Stimulated activated memory B cell treated with anti-CD40 and anti-IgM and Interleukin-4, amounts not matched to agents 10 μg/mL and 1 μg/mL and 100 μg/mL, for 72 hours (primary cell): Measurements from ENCODE around the gene MYO16.

Experiments used
- ATAC-seq: fragments of 150-1000 bp; cut with Tn5 transposase; 2 replicates; pipeline ENCODE4 v1.10.0; 2021
- H3K27ac Mint-ChIP-seq: one replicate; pipeline ENCODE4 v1.8.0; 2022; ENCODE audit warnings: mild to moderate bottlenecking, mixed read lengths
- H3K27me3 Mint-ChIP-seq: one replicate; pipeline ENCODE4 v1.8.0; 2022; ENCODE audit warnings: mixed read lengths
- H3K36me3 Mint-ChIP-seq: one replicate; pipeline ENCODE4 v1.8.0; 2022; ENCODE audit warnings: mixed read lengths
- H3K4me1 Mint-ChIP-seq: one replicate; pipeline ENCODE4 v1.8.0; 2022; ENCODE audit warnings: mixed read lengths
- H3K4me3 Mint-ChIP-seq: one replicate; pipeline ENCODE4 v1.8.0; 2022; ENCODE audit warnings: mild to moderate bottlenecking, moderate library complexity, mixed read lengths
- H3K9me3 Mint-ChIP-seq: one replicate; pipeline ENCODE4 v1.8.0; 2022; ENCODE audit warnings: mixed read lengths

Gene MYO16

DNA sequence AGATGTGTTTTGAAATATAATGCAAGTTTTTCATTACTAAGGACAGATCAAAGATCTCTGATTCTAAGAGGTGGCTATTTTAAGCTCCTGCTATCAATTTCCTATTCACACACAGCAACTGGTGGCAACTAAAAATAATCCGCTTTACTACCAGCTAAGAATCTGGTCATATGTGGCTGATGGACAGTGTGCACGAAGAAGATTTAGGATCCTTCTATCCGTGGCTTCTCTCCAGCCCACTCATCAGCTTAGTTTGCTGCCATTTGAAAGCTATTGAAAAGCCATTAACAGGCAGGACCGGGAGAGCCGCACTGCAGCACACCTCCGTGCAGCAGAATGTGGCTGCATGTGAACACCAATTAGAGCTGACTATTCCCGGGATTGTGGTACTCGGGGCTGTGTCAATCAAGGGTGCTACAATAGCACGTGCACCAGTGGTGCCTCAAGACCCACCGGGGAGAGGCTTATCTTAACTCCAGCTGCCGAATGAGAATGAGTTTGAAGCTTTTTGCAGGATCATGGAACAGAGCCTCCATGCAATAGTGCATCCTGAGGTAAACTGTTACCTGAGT is at the start of gene MYO16:
TSS of gene MYO16 (plus strand) at position 431 of the 572 bp plus-strand sequence. CDS start 234 bp downstream, outside the sequence.
- ATAC-seq, result no peak
- H3K27ac Mint-ChIP-seq, result no peak within 1 kb of the TSS
- H3K27me3 Mint-ChIP-seq, result no peaks in the 10 kb centered on the region
- no peaks in the 10 kb centered on the region for H3K36me3 Mint-ChIP-seq
- no peak within 1 kb of the TSS for H3K4me3 Mint-ChIP-seq
- no peaks in the 10 kb centered on the region for H3K4me1 Mint-ChIP-seq
- H3K9me3 Mint-ChIP-seq, result peaks cover 1% of the 10 kb centered on the region

DNA sequence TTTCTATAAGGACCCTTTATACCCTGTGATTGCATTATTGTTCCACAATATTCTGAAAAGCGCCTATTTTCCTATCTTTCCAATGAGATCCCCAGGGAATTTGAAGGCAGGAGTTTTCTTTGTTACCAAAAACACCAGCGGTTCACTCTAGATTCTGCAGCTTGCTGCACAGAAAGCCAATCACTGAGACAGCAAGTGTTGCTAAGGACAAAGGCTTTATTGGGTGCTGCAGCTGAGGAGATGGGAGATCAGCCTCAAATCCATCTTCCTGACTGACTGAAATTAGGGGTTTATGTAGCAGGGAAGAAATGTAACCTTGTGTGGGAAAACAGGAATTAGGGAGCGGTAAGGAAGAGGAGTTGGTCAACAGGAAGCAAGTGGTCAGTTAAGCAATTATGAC is 42.6 kb upstream of the MYO16 start:
- Mint-ChIP-seq H3K4me3 (no peak overlapping the region), H3K9me3 (peaks cover 6% of the 10 kb centered on the region), H3K36me3 (no peaks in the 10 kb centered on the region), H3K27me3 (no peaks in the 10 kb centered on the region), H3K27ac (no peak overlapping the region), H3K4me1 (no peaks in the 10 kb centered on the region)
- no peak for ATAC-seq

DNA sequence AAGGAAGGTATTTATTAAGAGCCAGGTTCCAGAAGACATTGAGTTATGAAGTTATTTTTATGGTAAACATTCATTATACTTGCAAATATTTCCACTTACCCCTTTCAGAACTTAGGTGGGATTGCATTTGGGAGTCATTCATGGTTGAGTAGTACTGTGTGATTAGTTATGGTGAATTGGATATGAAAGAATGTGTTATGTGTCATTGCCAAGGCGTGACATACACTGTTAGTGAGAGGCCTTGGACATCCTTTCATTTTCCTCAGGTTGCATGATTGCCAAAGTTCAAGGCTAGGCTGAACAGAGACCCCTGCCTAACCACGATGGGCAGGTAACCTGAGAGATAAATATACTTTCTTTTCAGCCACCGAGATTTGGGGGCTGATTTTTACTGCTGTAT is 40.9 kb upstream of the MYO16 start:
- H3K4me3 Mint-ChIP-seq, result no peak overlapping the region
- ATAC-seq, result no peak
- H3K36me3 Mint-ChIP-seq, result no peaks in the 10 kb centered on the region
- H3K4me1 Mint-ChIP-seq, result no peaks in the 10 kb centered on the region
- H3K9me3 Mint-ChIP-seq, result peaks cover 6% of the 10 kb centered on the region
- no peak overlapping the region for H3K27ac Mint-ChIP-seq
- no peaks in the 10 kb centered on the region for H3K27me3 Mint-ChIP-seq

DNA sequence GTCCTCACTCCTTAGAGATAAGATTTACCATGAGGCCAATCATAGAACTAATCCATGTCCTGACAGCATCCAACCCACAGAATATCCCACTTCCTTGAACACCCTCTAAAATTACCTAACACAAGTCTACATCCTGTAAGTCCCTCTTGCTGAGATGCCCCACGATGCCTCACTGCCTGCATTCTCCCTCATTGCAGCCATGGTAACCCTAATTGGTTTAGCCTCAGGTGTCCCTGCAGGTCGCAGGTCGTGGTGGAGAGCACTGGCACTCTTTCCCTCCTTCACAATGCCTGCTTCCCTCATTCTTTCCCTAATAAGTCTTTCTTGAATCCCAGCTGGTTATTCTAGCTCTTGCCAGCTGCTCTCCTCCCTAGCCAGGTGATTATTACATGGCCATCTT is 35.3 kb upstream of the MYO16 start:
- no peaks in the 10 kb centered on the region for H3K27me3 Mint-ChIP-seq
- H3K4me1 Mint-ChIP-seq, result no peaks in the 10 kb centered on the region
- no peaks in the 10 kb centered on the region for H3K36me3 Mint-ChIP-seq
- H3K4me3 Mint-ChIP-seq, result no peak overlapping the region
- no peak overlapping the region for H3K27ac Mint-ChIP-seq
- no peaks in the 10 kb centered on the region for H3K9me3 Mint-ChIP-seq
- peak; percentile 9 for ATAC-seq

DNA sequence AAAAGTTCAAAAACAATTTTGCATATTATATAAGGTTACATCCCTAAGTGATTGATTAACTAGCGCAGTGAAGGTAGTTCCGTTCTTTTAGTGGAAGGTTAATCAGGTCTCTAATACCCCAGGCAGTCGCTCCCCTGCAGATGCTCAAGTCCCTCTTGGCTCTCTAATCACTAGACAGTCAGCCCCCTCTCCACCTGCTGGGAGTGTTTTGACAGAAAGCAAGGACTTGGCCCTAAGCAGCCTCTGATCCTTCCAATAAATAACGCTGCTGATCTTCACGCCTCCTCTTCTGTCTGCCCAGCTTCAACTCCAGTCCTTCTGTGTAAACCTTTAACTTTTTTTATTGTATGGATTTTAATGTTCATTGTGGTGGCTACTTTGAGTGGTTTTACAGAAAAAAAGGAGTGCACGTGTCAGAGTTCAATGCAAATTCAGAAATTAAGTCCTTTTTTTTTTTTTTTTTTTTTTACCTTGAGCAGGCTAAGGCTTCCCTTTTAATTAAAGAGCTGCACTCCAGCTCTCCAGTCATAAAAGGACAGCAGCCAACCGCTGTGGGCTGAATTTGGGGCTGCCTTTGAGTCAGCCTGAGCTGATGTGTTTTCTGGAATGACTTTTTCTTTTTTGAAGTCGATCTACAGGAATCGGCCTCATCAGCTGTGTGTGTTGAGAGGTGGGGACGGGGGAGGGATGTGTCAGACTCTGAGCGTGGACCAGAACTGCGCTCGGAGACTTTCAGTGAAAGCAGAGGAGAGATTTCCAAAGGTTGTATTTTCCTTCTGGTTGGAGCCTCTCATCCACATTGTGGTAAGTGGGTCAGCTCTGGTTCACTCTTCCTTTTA is 33.8 kb upstream of the MYO16 start:
- H3K4me3 Mint-ChIP-seq, result no peak overlapping the region
- ATAC-seq, result no peak
- no peaks in the 10 kb centered on the region for H3K4me1 Mint-ChIP-seq
- no peak overlapping the region for H3K27ac Mint-ChIP-seq
- no peaks in the 10 kb centered on the region for H3K27me3 Mint-ChIP-seq
- peaks cover 3% of the 10 kb centered on the region for H3K9me3 Mint-ChIP-seq
- no peaks in the 10 kb centered on the region for H3K36me3 Mint-ChIP-seq

DNA sequence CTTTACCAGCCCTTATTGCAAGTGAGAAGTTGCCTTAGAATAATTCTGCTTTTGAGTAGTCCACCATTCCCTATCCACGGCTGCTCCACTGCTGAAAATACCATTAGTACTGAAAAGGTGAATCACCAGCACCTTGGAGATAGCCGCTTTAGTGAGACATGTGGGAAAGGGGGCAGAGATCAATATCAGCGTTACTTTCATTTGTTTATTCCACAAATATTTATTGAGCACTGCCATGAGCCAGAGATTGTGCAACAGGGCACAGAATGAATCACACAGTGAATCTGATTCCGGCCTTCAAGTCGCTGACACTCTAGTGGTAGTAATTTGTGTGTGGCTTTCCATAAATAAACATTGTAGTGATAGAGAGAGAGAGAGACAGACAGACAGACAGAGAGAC is 31.5 kb upstream of the MYO16 start:
- no peak overlapping the region for H3K4me3 Mint-ChIP-seq
- H3K9me3 Mint-ChIP-seq, result peaks cover 3% of the 10 kb centered on the region
- H3K27ac Mint-ChIP-seq, result no peak overlapping the region
- H3K36me3 Mint-ChIP-seq, result no peaks in the 10 kb centered on the region
- no peaks in the 10 kb centered on the region for H3K27me3 Mint-ChIP-seq
- ATAC-seq, result no peak
- no peaks in the 10 kb centered on the region for H3K4me1 Mint-ChIP-seq

DNA sequence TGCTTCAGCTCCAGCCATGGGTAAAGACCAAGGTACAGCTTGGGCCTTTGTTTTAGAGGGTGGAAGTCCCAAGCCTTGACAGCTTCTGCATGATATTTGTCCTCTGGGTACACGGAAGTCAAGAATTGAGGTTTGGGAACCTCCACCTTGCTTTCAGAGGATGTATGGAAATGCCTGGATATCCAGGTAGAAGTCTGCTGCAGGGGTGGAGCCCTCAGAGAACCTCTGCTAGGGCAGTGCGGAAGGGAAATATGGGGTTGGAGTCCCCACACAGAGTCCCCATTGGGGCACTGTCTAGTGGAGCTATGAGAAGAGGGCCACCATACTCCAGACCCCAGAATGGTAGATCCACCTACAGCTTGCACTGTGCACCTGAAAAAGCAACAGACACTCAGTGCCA is 23.0 kb upstream of the MYO16 start:
- no peak overlapping the region for H3K4me3 Mint-ChIP-seq
- no peak overlapping the region for H3K27ac Mint-ChIP-seq
- no peaks in the 10 kb centered on the region for H3K36me3 Mint-ChIP-seq
- peaks cover 14% of the 10 kb centered on the region for H3K9me3 Mint-ChIP-seq
- H3K27me3 Mint-ChIP-seq, result no peaks in the 10 kb centered on the region
- H3K4me1 Mint-ChIP-seq, result no peaks in the 10 kb centered on the region
- no peak for ATAC-seq

DNA sequence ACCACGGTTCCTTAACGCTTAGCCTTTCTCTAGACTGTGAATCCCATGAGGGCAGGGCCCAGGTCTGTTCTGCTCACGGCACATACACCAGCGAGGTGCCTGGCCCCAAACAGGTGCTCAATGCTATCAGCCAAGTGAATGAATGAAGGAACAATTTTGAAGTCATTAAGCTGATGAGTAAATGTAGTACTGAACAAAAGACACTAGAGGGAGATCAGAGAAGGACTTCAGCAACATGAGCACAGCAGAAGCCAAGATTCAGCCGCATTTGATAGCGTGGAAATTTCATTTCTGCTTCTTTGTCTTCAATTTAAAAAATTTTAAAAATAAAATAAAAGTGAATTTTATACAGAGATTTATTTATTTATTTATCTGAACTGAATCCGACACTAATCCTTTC is 20.1 kb upstream of the MYO16 start:
- Mint-ChIP-seq H3K36me3 (no peaks in the 10 kb centered on the region), H3K4me3 (no peak overlapping the region), H3K27me3 (no peaks in the 10 kb centered on the region), H3K27ac (no peak overlapping the region), H3K9me3 (peaks cover 14% of the 10 kb centered on the region), H3K4me1 (no peaks in the 10 kb centered on the region)
- no peak for ATAC-seq

DNA sequence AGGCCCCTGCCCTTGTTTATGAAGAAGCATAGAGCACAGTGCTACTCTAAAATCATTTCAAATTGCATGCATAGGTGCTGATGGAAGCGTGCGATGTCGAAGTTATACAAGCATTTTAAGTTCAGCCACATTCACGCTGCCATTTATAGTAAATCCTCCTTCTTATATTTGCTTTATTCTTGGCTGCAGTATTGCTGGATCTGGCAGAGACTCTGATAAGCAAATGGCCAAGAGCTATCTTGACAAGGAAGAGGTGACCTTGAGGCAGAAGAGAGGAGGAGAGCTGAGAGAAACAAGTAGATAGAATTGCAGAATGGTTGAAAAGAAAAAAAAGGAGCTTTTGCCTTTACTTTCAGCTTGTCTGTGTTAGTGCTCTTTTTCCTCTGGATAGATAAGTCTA is 18.9 kb upstream of the MYO16 start:
- no peaks in the 10 kb centered on the region for H3K36me3 Mint-ChIP-seq
- no peak for ATAC-seq
- H3K27ac Mint-ChIP-seq, result no peak overlapping the region
- no peak overlapping the region for H3K4me3 Mint-ChIP-seq
- H3K9me3 Mint-ChIP-seq, result peaks cover 13% of the 10 kb centered on the region
- H3K27me3 Mint-ChIP-seq, result no peaks in the 10 kb centered on the region
- no peaks in the 10 kb centered on the region for H3K4me1 Mint-ChIP-seq

DNA sequence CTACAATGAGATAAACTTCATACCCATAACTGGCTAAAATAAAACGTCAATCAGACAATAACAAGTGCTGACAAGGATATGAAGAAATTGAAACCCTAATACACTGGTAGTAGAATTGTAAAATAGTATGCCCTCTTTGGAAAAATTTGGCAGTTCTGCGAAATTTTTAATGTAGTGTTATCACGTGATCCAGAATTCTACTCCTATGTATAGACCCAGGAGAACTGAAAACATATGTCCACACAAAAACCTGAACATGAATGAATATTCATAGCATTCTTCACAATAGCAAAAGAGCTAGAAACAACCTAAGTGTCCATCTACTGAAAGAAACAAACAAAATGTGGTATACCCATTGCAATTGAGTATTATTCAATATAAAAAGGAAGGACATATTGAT is 14.2 kb upstream of the MYO16 start:
- H3K4me3 Mint-ChIP-seq, result no peak overlapping the region
- no peak overlapping the region for H3K27ac Mint-ChIP-seq
- H3K4me1 Mint-ChIP-seq, result no peaks in the 10 kb centered on the region
- no peaks in the 10 kb centered on the region for H3K27me3 Mint-ChIP-seq
- ATAC-seq, result no peak
- no peaks in the 10 kb centered on the region for H3K36me3 Mint-ChIP-seq
- H3K9me3 Mint-ChIP-seq, result peaks cover 5% of the 10 kb centered on the region

DNA sequence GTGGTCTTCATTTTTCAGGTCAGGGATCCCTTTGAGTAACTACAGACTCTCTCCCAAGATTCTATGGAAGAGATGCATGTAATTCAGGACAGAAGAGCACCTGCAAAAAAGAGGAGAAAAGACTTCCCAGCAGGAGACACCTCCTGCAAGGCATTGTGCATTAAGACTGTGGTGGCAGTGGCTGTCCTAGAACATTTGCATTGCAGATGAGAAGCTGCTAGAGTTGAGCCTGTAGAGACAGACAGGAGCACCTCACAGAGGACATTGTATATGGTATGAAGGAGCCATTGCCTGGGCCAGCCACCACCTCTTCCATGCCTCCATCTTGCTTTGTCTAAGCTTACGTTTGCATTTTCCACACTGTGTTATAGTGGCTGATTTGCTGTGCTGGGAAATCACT is 11.2 kb upstream of the MYO16 start:
- Mint-ChIP-seq H3K4me3 (no peak overlapping the region), H3K4me1 (no peaks in the 10 kb centered on the region), H3K36me3 (no peaks in the 10 kb centered on the region), H3K27me3 (no peaks in the 10 kb centered on the region), H3K27ac (no peak overlapping the region), H3K9me3 (peaks cover 11% of the 10 kb centered on the region)
- ATAC-seq, result no peak

DNA sequence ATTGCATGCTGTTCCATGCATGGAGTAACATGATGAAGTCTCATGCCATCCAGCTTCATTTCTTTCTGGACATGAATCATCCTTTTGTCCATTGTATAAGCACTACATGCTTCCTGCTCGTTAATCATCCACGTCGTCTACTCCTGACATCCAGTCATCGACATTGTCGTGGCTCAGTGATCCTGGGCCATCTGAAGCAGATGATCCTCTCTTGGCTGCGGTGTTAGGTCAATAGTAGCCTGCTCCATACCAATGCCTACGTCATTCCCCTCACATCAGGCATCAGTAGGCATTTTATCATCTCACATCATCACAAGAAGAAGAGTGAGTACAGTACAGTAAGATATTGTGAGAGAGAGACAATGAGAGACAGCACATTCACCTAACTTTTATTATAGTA is 7.9 kb upstream of the MYO16 start:
- Mint-ChIP-seq H3K4me1 (no peaks in the 10 kb centered on the region), H3K36me3 (no peaks in the 10 kb centered on the region), H3K9me3 (peaks cover 11% of the 10 kb centered on the region)

DNA sequence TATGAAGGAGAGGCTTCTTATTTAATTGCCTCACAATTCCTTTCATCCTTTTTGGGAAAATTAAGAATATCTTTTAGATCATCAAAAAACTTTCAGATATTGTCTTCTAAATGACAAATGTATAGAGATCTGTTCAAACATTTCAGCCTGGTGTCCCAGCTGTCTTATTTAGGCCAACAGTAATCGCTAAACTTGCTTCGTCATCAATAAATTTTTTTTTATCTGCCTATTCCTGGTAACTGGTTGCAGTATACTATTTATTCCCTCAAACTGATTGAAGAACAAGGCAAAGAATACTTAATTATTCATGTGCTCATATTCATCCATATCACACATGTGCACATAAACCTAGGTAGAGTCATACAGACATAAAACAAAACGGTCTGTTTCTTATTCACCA is 5.3 kb upstream of the MYO16 start:
- Mint-ChIP-seq H3K27me3 (no peaks in the 10 kb centered on the region), H3K36me3 (no peaks in the 10 kb centered on the region), H3K27ac (no peak overlapping the region), H3K9me3 (peaks cover 11% of the 10 kb centered on the region), H3K4me3 (no peak overlapping the region), H3K4me1 (no peaks in the 10 kb centered on the region)
- no peak for ATAC-seq

More for the DNA sequence above, 7.9 kb upstream of the MYO16 start:
- Mint-ChIP-seq H3K27ac (no peak overlapping the region), H3K27me3 (no peaks in the 10 kb centered on the region), H3K4me3 (no peak overlapping the region)
- ATAC-seq, result no peak

DNA sequence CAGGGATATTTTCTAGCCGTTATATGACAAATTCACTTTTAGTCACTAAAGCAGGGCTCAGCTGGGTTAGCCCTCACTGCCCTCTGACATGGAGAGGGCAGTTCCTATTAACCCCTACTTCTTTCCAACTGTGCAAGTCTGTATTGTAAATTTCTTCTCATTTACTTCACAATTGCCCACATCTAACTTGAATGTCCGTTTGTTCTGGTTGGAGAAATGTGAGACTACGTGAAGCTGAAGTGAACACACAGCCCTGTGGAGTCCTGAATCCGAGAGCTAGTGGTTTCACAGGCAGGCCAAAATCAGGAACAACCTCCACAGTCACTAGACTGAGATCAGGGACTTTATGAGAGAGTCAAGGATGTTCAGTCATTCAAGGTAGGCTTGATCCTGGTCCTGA is 4.4 kb upstream of the MYO16 start:
- ATAC-seq, result no peak
- no peaks in the 10 kb centered on the region for H3K36me3 Mint-ChIP-seq
- no peaks in the 10 kb centered on the region for H3K4me1 Mint-ChIP-seq
- H3K4me3 Mint-ChIP-seq, result no peak overlapping the region
- no peaks in the 10 kb centered on the region for H3K27me3 Mint-ChIP-seq
- peaks cover 6% of the 10 kb centered on the region for H3K9me3 Mint-ChIP-seq
- no peak overlapping the region for H3K27ac Mint-ChIP-seq

DNA sequence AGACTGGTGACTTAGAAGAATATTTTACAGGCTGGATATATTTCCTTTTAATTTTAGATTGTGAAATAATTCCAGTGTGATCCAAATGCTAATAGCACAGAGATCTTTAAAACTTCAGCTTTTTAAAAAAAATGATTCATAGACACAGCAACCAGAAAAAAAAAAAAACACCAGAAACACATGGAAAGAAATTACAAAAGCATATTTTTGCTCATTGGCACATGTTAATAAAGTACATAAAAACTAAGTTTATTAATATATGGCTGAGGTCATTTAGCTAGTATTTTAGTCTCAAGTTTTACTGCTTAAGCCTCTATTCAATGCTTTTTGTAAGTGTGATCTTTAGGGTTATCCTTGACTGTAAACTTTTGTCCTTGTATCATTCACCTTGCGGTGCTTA is 577 bp downstream of the MYO16 start:
- Mint-ChIP-seq H3K9me3 (peaks cover 4% of the 10 kb centered on the region), H3K27me3 (no peaks in the 10 kb centered on the region), H3K27ac (no peak overlapping the region), H3K36me3 (no peaks in the 10 kb centered on the region), H3K4me1 (no peaks in the 10 kb centered on the region), H3K4me3 (no peak overlapping the region)
- ATAC-seq, result no peak

DNA sequence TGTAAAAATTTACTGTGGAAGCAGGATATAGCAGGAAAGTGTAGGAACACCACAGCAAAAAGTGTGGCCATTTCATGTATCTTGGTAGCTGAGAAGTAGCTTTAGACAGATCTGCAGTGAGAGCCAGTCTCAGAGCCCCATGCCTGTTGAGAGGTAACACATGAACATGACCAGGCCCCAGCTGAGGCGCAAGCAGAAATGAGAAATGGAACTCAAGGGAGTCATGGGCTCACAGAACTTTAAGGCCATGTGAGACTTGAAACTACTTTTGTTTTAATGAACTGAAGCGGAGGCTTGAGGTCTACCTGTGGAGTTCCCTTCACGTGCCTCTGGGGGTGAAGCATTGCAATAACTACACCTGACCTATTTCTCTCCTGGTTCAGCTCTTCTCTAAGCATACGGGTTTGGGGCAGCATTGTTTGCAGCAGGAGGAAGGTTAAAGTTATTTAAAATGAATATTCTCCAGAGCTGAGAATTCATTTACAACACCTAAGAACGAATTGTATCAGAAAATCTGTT is 3.3 kb downstream of the MYO16 start:
- Mint-ChIP-seq H3K27me3 (no peaks in the 10 kb centered on the region), H3K9me3 (peaks cover 4% of the 10 kb centered on the region), H3K36me3 (no peaks in the 10 kb centered on the region), H3K4me1 (no peaks in the 10 kb centered on the region), H3K27ac (no peak overlapping the region), H3K4me3 (no peak overlapping the region)
- no peak for ATAC-seq
